ENCODE measurements around the gene WDR86. TPM values are rescaled to one million over a fixed set of nuclear protein-coding genes. Genes with fewer than 3 reads are reported as not detected.

Gene WDR86
- total RNA-seq, 2 experiments from 2014 or later: 0.29 TPM; not detected in 1

DNA sequence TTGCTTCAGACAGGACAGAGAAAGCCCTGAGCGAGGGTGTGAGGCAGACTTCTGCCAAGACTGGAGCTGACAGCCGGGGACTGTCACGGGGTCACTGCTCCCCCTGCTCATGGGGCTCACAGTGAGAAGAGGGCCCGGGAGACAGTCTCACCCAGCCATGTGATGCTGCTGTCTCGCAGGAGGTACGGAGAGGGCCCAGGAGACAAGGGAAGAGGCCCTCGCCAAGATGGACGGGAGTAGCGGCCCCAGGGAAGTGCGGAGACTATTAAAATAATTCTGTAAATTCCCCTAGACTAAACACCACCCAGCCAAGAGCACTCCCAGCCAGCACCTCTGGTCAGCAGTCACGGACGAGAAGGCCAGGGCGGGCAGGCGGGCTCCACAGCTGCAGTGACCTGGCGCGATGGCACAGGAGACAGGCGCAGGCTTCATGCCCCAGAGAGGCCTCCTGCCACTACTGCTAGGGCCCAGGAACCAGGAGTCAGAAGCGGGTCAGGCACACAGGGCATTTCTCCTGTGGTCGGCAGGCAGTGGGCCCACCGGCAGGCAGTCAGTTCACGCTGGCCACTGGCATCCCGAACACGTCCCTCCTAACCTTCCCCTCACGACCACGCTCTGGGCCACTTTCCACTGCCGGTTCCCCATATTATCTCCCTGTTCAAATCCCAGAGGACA is 24.1 kb downstream of the WDR86 start:
- Mint-ChIP-seq H3K9me3 (ENCODE audit: low read depth) (no peaks in the 10 kb centered on the region), H3K27ac (no peak overlapping the region), H3K36me3 (no peaks in the 10 kb centered on the region), H3K4me3 (no peak overlapping the region), H3K4me1 (peaks cover 9% of the 10 kb centered on the region), H3K27me3 (peaks cover 26% of the 10 kb centered on the region)
- ATAC-seq (no peak), DNase-seq (no peak)
- CTCF ChIA-PET: no interaction called here

- Mint-ChIP-seq H3K36me3 (no peaks in the 10 kb centered on the region), H3K27ac (no peak overlapping the region), H3K27me3 (peaks cover 27% of the 10 kb centered on the region), H3K9me3 (ENCODE audit: low read depth) (no peaks in the 10 kb centered on the region), H3K4me1 (peaks cover 9% of the 10 kb centered on the region), H3K4me3 (no peak overlapping the region)
- CTCF ChIA-PET: no interaction called here
- no peak for DNase-seq
- ATAC-seq: no peak
Measured at GRCh38 chr7:151384776-151385625, 24.8 kb downstream of the WDR86 start.

GRCh38 chr7:151384352-151384697 is 25.5 kb downstream of the WDR86 start:
- ATAC-seq: no peak
- Mint-ChIP-seq H3K27me3 (peaks cover 27% of the 10 kb centered on the region), H3K9me3 (ENCODE audit: low read depth) (no peaks in the 10 kb centered on the region), H3K4me1 (peaks cover 9% of the 10 kb centered on the region), H3K36me3 (no peaks in the 10 kb centered on the region), H3K27ac (no peak overlapping the region), H3K4me3 (no peak overlapping the region)
- no peak for DNase-seq
- CTCF ChIA-PET: interaction anchor here (1.5 kb wide), 1 partner anchor 16 kb away, joined by 3 read pairs; no protein-coding TSS in a partner anchor

DNA sequence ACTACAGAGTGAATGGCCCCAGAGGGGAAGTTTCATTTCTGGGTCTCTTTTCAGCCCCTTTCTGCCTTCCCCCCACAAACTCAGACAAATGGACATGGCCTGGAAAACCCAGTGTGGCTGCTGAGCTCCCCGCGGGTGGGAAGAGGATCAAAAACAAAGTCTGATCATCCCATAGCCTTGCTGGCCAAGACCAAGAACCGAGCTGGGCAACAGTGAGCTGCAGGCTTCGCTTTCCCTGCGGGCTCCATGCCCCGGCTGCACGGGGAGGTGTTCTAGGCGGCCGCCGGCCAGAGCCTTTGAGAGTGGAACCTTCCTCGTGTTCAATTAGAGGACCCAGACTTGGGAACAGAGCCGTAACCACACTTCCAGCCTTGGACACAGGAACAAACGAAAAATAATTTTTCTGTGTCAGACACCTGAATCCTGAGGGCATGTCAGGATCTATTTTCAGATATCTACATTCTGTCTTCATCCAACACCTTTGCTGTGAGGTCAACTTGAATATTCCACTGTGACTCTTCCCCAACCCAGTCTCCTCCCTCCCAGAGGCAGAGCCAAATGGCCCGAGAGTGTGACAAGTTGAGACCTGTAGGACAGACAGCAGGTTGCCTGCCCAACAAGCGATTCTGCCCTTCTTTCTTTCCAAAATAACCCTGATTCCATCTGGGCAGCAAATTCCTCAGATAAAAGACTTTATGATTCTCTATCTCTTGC is 26.0 kb downstream of the WDR86 start:
- Mint-ChIP-seq H3K36me3 (no peaks in the 10 kb centered on the region), H3K9me3 (ENCODE audit: low read depth) (no peaks in the 10 kb centered on the region), H3K4me1 (peaks cover 9% of the 10 kb centered on the region), H3K4me3 (no peak overlapping the region), H3K27ac (no peak overlapping the region), H3K27me3 (peaks cover 27% of the 10 kb centered on the region)
- DNase-seq: no peak
- CTCF ChIA-PET: interaction anchor here (1.5 to 2.6 kb wide), 2 partner anchors 15 to 65 kb away, joined by 3 to 10 read pairs; no protein-coding TSS in a partner anchor
- ATAC-seq: no peak

DNA sequence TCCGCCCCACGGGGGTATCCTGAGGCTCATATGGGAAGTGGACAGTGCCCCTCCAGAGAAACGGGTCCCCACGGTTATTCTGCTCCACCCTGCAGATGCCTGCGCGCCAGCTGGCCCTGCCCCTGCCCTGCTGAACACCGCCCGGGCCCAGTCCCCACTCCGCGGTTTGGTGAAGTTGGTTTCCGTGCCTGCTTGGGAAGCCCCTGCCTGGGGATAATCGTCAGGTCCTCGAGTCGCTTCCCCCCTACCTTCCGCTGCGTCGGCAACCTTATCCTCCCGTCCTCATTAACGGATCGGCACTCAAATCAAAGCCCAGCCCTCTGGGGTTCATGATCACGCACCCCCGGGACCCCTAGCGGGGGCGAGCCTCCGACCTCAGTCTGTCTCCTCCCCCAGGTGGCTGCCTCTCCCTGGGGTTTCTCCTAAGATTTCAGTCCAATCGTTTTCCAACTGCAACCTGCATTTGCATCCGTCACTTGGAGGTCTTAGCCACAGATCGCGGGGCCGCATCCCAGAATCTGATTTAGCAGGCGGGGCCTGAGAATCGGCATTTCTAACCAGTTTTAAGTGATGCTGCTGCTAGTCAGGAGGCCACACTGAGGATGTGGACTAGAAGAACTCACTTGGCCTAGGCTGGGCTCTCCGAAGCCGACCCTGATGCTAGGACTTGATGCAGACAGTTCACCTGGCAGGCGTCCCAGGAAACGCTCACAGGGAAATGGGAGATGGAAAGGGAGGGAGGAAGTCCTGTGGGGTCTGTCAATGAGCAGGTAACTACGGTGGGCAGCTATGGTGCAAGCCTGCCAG is 27.6 kb downstream of the WDR86 start:
- no peak overlapping the region for H3K27ac Mint-ChIP-seq
- CTCF ChIA-PET: interaction anchor here (1.5 to 2.6 kb wide), 2 partner anchors 15 to 67 kb away, joined by 3 to 10 read pairs; no protein-coding TSS in a partner anchor
- H3K36me3 Mint-ChIP-seq: peaks cover 4% of the 10 kb centered on the region
- ATAC-seq: no peak
- peaks cover 9% of the 10 kb centered on the region for H3K4me1 Mint-ChIP-seq
- H3K9me3 Mint-ChIP-seq (ENCODE audit: low read depth): no peaks in the 10 kb centered on the region
- no peak for DNase-seq
- peaks cover 27% of the 10 kb centered on the region for H3K27me3 Mint-ChIP-seq
- peak overlapping the region; percentile 35 for H3K4me3 Mint-ChIP-seq

GRCh38 chr7:151381348-151382078 is 28.3 kb downstream of the WDR86 start:
- CTCF ChIA-PET: interaction anchor here (1.5 to 2.6 kb wide), 2 partner anchors 15 to 67 kb away, joined by 3 to 10 read pairs; no protein-coding TSS in a partner anchor
- Mint-ChIP-seq H3K27ac (no peak overlapping the region), H3K9me3 (ENCODE audit: low read depth) (no peaks in the 10 kb centered on the region), H3K4me1 (peaks cover 9% of the 10 kb centered on the region), H3K4me3 (no peak overlapping the region), H3K36me3 (peaks cover 4% of the 10 kb centered on the region), H3K27me3 (peaks cover 27% of the 10 kb centered on the region)
- ATAC-seq: peak; percentile 53
- no peak for DNase-seq

- DNase-seq (no peak), ATAC-seq (no peak)
- H3K9me3 Mint-ChIP-seq (ENCODE audit: low read depth): no peaks in the 10 kb centered on the region
- peaks cover 9% of the 10 kb centered on the region for H3K4me1 Mint-ChIP-seq
- CTCF ChIA-PET: interaction anchor here (1.5 kb wide), 1 partner anchor 14 kb away, joined by 3 read pairs; no protein-coding TSS in a partner anchor
- H3K36me3 Mint-ChIP-seq: peaks cover 4% of the 10 kb centered on the region
- H3K27me3 Mint-ChIP-seq: peaks cover 27% of the 10 kb centered on the region
- no peak overlapping the region for H3K27ac Mint-ChIP-seq
- no peak overlapping the region for H3K4me3 Mint-ChIP-seq
Measured at GRCh38 chr7:151381098-151381347, 28.8 kb downstream of the WDR86 start.

DNA sequence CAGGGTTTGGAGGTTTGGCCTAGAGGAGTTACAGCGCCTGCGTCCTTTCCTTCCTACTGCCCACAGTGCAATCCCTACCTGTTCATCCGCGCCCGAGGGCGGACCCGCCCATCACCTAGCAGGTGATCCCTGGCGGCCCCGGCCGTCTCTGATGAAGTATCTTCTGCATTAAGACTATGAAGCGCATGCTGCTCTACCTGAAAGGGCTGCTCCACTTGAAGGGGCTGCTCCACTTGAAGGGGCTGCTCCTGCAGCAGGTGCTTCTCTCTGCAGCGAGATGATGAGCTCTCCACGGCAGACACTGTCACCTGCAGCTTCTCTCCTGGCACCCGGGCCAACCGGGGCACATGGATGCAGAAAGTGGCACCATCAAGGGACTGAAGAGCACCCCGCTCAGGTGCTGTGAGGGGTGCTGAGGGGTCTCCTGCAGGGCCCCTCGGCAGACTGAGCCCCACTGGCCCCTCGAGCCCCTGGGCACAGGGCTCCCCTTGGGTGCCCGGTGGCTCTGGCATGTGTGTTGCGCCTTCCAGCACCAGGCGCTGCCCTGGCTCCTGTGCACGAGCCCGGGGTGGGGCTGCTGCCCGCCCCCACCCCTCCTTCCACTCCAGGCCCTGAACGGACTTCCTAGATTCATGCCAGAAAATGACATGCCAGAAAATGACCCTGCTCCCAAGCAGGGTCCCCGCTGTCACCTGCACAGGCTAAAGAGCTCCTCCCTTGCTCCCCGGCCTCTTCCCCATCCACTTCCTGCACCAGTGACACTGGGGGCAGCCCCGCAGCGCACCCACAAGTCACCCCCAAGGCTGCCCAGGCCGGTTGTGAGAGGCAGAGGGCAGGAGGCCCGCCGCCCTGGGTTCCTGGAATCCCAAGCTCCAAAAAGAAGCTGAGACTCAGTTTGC is 29.4 kb downstream of the WDR86 start:
- Mint-ChIP-seq H3K27ac (no peak overlapping the region), H3K4me3 (no peak overlapping the region), H3K9me3 (ENCODE audit: low read depth) (no peaks in the 10 kb centered on the region), H3K36me3 (peaks cover 6% of the 10 kb centered on the region), H3K27me3 (peaks cover 27% of the 10 kb centered on the region), H3K4me1 (peaks cover 9% of the 10 kb centered on the region)
- DNase-seq (no peak), ATAC-seq (no peak)
- CTCF ChIA-PET: no interaction called here

- CTCF ChIA-PET: no interaction called here
- Mint-ChIP-seq H3K9me3 (ENCODE audit: low read depth) (no peaks in the 10 kb centered on the region), H3K27ac (no peak overlapping the region), H3K27me3 (peaks cover 26% of the 10 kb centered on the region), H3K4me3 (no peak overlapping the region), H3K36me3 (peaks cover 10% of the 10 kb centered on the region), H3K4me1 (peaks cover 9% of the 10 kb centered on the region)
- DNase-seq: no peak
- ATAC-seq: no peak
Measured at GRCh38 chr7:151379534-151380198, 30.2 kb downstream of the WDR86 start.

GRCh38 chr7:151379193-151379520 is 30.7 kb downstream of the WDR86 start:
- Mint-ChIP-seq H3K4me3 (no peak overlapping the region), H3K27ac (no peak overlapping the region), H3K36me3 (peaks cover 12% of the 10 kb centered on the region), H3K27me3 (peaks cover 21% of the 10 kb centered on the region), H3K9me3 (ENCODE audit: low read depth) (no peaks in the 10 kb centered on the region), H3K4me1 (peaks cover 9% of the 10 kb centered on the region)
- CTCF ChIA-PET: no interaction called here
- no peak for DNase-seq
- no peak for ATAC-seq

GRCh38 chr7:151378496-151379192 is 31.2 kb downstream of the WDR86 start:
- peaks cover 9% of the 10 kb centered on the region for H3K4me1 Mint-ChIP-seq
- H3K27ac Mint-ChIP-seq: no peak overlapping the region
- ATAC-seq (no peak), DNase-seq (no peak)
- CTCF ChIA-PET: no interaction called here
- no peaks in the 10 kb centered on the region for H3K9me3 Mint-ChIP-seq (ENCODE audit: low read depth)
- peaks cover 12% of the 10 kb centered on the region for H3K36me3 Mint-ChIP-seq
- peaks cover 16% of the 10 kb centered on the region for H3K27me3 Mint-ChIP-seq
- no peak overlapping the region for H3K4me3 Mint-ChIP-seq
